Nephron progenitor cell (in vitro differentiated cells): ENCODE results near the gene TMCO5A.

ENCODE experiments used
- DNase-seq: peaks from one replicate; pipeline ENCODE4 v3.0.0; 2021
- H3K27ac Mint-ChIP-seq: 2 replicates; pipeline ENCODE4 v1.8.0; 2021; ENCODE audit warnings: mild to moderate bottlenecking, moderate library complexity, mixed read lengths
- H3K27me3 Mint-ChIP-seq: 2 replicates; pipeline ENCODE4 v1.8.0; 2021; ENCODE audit warnings: mild to moderate bottlenecking, low read depth, mixed read lengths; ENCODE audit not compliant: poor library complexity
- H3K36me3 Mint-ChIP-seq: 2 replicates; pipeline ENCODE4 v1.8.0; 2021; ENCODE audit warnings: low read depth, mixed read lengths
- H3K4me1 Mint-ChIP-seq: 2 replicates; pipeline ENCODE4 v1.8.0; 2021; ENCODE audit warnings: mixed read lengths
- H3K4me3 Mint-ChIP-seq: 2 replicates; pipeline ENCODE4 v1.8.0; 2021; ENCODE audit warnings: mild to moderate bottlenecking, moderate library complexity, mixed read lengths
- H3K9me3 Mint-ChIP-seq: 2 replicates; pipeline ENCODE4 v1.8.0; 2021; ENCODE audit warnings: mild to moderate bottlenecking, moderate library complexity, mixed read lengths
- TF ChIP-seq, protein P1 (sequence below): fragments of 200-600 bp; sonication (generic); IDR thresholded peaks from 2 replicates; pipeline ENCODE4 v1.5.0; 2021; ENCODE audit warnings: antibody characterized with exemption

Gene TMCO5A

DNA sequence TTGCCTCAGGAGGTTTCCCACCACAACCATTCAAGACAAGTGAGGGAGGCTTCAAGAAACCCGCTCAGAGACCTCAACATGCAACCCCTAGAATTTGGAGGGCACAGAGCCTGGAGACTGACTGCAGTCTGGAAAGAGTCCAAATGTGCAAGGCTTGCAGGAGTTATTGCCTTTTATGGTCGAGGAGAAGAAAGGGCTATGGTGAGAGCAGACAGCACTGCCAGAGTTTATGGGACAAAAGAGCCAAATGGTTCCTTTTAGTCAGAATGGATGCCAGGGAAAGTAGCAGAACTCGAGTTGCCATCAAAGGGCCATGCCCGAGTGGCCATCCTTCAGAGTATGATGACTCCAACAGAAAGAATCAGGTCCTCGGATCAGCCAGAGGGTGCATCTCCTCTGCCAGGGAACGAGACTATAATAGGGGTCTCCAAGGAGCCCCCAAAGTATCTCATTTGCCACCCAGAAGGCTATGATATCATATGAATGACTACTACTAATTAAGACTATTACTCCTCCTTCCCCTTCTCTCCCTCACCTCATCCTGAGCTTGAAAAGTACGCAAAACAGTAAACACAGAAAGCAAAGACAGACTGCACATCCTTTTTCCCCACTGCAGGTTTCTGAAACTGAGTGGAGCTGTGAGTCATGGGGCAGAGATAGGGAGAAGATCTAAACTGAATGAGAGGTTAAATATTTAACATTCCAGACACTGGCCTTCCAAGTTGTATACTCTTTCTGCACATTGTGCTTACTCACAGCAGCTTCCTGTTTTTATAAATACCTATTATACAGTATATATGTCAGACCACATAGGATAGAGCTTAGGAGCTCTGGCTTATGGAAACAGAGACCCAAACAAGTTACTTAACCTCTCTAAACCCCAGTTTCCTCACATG is 33.9 kb upstream of the TMCO5A start:
- Mint-ChIP-seq H3K4me1 (peaks cover 11% of the 10 kb centered on the region), H3K4me3 (no peak overlapping the region), H3K36me3 (no peaks in the 10 kb centered on the region), H3K9me3 (no peaks in the 10 kb centered on the region), H3K27ac (no peak overlapping the region), H3K27me3 (no peaks in the 10 kb centered on the region)
- TF ChIP-seq, protein P1, sequence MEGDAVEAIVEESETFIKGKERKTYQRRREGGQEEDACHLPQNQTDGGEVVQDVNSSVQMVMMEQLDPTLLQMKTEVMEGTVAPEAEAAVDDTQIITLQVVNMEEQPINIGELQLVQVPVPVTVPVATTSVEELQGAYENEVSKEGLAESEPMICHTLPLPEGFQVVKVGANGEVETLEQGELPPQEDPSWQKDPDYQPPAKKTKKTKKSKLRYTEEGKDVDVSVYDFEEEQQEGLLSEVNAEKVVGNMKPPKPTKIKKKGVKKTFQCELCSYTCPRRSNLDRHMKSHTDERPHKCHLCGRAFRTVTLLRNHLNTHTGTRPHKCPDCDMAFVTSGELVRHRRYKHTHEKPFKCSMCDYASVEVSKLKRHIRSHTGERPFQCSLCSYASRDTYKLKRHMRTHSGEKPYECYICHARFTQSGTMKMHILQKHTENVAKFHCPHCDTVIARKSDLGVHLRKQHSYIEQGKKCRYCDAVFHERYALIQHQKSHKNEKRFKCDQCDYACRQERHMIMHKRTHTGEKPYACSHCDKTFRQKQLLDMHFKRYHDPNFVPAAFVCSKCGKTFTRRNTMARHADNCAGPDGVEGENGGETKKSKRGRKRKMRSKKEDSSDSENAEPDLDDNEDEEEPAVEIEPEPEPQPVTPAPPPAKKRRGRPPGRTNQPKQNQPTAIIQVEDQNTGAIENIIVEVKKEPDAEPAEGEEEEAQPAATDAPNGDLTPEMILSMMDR, result no peak
- no peak for DNase-seq

- Mint-ChIP-seq H3K36me3 (no peaks in the 10 kb centered on the region), H3K27ac (no peak overlapping the region), H3K4me1 (peaks cover 15% of the 10 kb centered on the region), H3K9me3 (no peaks in the 10 kb centered on the region), H3K27me3 (no peaks in the 10 kb centered on the region), H3K4me3 (no peak overlapping the region)
- TF ChIP-seq, protein P1, result no peak
- DNase-seq, result no peak
Measured at GRCh38 chr15:37902126-37902525, 32.3 kb upstream of the TMCO5A start.

DNA sequence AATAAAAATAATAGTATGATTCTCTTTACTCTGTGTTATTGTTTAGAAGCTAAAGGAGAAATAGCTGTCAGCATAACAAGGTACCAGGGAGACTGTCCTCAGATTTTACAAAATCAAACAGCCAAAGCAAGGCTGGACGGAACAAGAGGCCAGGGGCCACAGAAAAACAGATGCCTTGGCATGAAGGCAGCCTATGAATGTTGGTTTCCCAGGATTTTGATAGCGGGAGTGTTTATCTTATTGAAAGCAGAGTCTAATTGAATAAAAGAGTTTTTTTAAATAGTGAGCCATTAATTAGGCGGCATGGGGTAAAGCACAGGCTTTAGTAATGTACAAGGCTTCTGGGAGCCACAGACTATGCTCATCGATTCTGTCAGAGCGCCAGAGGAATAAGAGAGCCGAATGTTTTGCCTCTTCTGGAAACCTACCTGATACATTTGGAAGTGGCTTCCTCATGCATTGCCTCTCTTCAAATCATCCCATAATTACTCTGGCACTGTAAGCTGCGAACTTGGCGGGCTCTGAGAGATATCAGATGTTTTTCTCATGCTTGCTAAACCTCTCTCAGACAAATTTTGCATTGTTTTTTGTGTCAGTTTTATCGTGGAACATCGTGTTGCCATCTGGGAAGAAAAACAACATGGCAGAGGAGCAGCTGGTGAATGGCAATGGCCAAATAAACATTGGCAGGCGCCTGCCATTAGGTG is 30.4 kb upstream of the TMCO5A start:
- Mint-ChIP-seq H3K4me3 (no peak overlapping the region), H3K27me3 (no peaks in the 10 kb centered on the region), H3K36me3 (no peaks in the 10 kb centered on the region), H3K27ac (peak overlapping the region; percentile 5), H3K9me3 (no peaks in the 10 kb centered on the region), H3K4me1 (peaks cover 33% of the 10 kb centered on the region)
- no peak for DNase-seq
- TF ChIP-seq, protein P1, result no peak

- Mint-ChIP-seq H3K27ac (no peak overlapping the region), H3K4me1 (peaks cover 42% of the 10 kb centered on the region), H3K4me3 (no peak overlapping the region), H3K36me3 (no peaks in the 10 kb centered on the region), H3K9me3 (no peaks in the 10 kb centered on the region), H3K27me3 (no peaks in the 10 kb centered on the region)
- TF ChIP-seq, protein P1, result no peak
- DNase-seq, result no peak
Measured at GRCh38 chr15:37907136-37907535, 27.3 kb upstream of the TMCO5A start.

GRCh38 chr15:37921527-37922385 is 12.7 kb upstream of the TMCO5A start:
- Mint-ChIP-seq H3K27ac (peak overlapping the region; percentile 95), H3K4me3 (peak overlapping the region; percentile 24), H3K27me3 (peaks cover 3% of the 10 kb centered on the region), H3K9me3 (peaks cover 58% of the 10 kb centered on the region), H3K4me1 (peaks cover 18% of the 10 kb centered on the region), H3K36me3 (peaks cover 20% of the 10 kb centered on the region)
- TF ChIP-seq, protein P1, result no peak
- DNase-seq, result no peak
